Central memory CD4-positive, alpha-beta T cell (primary cell): ENCODE measurements around the gene TNS3.

Experiments
- DNase-seq: peaks from one replicate; pipeline ENCODE4 v3.0.0; 2022

Gene TNS3

GRCh38 chr7:47378728-47379395 lies 203.0 kb downstream of the TNS3 start:
- no peak for DNase-seq

DNA sequence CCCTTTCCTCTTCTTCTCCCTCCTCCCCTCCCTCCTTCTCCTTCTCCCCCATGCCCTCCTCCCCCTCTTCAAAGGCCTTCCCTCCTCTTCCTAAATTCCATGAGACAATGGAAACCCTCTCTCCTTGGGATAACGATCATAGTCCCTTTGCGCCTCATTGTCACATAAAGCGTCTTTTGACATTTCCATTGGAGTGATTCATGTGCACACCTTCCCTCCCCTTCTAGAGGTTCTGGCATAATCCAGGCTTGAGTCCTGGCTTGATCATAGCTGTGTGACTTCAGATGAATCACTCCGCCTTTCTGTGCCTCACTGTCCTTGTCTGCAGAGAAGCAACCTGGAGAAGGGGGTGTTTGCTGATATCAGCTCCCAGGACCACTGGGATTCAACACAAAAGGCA lies 204.2 kb downstream of the TNS3 start:
- DNase-seq: no peak

DNA sequence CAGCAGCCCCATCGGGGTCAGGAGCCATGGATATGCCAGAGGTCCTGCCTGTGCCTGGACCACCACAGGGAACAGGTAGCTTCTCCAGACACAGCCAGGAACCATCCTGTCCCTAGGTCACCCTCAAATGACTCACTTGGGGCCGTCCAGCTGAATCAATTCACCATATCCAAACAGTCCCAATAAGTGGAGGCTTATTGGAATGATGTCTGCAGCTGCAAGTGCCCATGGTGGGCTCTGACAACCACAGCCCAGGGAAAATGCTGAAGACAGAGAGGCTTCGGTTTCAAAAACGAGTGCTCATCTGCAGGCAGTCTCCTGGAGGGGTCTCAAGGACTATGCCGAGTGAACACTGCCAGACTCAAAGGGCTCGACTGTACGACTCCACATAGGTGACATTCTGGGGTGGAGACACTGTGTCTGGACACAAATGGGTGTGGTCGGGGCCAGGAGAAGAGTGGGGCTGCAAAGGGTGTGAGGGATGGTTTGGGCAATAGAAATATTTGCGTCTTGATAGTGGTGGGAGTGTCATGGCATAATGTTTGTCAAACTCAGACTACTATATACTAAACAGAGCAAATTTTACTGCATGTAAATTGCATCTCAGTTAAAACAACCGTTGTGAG lies 204.8 kb downstream of the TNS3 start:
- DNase-seq: no peak

DNA sequence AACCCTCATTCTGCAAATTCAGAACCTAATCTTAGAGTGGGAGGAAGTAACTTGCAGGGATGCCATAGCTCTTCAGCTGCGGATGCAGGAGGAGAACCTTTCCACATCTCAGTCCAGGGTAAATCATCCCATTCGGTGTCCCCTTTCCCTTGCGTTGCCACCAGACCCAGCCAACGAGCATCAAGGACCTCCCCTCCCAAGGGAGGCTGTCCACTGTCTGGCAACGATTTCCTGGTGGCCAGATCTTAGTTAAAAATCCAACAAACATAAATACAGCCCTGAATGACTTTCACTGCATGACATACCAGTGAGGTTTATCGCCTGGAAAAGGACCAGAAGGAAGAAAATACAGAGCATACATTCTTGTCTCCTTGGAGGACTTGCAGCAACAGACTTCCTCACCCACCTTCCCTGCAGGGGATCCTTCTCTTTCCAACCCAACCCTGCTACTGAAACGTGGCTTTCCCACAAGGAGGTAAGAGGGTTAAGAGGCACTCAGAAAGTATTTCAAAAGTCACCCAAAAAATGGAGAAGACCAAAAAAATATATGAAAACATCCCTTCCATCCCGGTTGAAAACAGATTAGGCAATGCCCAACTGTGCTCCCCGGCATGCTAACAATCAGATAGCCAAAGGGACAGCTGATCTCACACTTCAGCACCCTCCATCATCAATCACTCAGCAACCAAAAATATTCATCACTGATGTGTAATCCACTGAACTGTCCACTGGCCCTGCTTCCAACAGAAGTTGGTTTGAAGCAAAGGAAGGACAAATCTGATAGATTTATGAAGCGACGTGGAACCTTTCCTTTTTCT lies 206.6 kb downstream of the TNS3 start:
- DNase-seq: no peak

GRCh38 chr7:47374538-47374937 lies 207.4 kb downstream of the TNS3 start:
- no peak for DNase-seq

DNA sequence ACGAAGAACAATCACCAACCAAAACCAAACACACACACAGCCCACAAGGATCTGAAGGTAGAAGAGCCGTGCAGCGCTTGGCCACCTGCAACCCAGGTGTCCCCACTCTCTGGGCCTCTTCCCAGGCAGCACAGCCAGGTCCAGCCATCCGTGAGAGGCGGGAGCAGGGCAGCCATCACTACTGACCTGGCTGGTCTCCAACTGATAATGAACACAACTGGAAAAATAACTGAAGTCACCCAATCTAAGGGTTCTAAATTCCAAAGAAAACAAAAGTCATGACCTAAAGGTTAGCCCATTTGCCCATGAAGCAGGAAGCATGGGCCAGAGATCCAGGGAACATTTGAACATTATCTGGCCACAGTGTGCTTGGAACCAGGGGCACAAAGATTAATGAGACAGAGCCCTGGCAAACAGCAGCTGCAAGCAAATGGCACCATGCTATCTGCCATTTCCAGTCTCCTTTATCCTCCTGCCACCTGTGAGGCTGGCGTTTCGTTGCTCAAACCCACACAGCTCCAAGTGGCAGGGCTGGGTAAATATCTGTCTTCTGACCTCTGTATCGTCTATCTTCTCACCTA lies 207.9 kb downstream of the TNS3 start:
- DNase-seq: no peak

GRCh38 chr7:47371733-47372368 lies 210.1 kb downstream of the TNS3 start:
- DNase-seq: no peak

DNA sequence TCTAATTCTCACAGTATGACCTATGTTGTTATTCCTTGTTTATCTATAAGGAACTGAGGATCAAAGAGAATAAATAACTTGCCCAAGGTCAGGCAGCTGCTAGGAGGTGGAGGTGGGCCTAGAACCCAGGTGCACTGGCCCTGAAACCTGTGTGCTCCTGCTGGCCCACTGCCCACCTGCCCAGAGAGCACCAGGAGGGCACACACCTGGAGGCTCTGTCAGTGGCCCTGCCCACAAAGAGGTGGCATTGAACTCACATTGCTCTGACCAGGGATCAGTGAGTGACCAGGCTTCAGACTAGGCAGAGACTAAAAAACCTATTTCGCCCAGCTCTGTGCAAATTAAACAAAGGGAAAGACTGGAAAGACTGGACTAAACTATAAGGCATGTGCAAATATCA lies 210.6 kb downstream of the TNS3 start:
- DNase-seq: no peak

DNA sequence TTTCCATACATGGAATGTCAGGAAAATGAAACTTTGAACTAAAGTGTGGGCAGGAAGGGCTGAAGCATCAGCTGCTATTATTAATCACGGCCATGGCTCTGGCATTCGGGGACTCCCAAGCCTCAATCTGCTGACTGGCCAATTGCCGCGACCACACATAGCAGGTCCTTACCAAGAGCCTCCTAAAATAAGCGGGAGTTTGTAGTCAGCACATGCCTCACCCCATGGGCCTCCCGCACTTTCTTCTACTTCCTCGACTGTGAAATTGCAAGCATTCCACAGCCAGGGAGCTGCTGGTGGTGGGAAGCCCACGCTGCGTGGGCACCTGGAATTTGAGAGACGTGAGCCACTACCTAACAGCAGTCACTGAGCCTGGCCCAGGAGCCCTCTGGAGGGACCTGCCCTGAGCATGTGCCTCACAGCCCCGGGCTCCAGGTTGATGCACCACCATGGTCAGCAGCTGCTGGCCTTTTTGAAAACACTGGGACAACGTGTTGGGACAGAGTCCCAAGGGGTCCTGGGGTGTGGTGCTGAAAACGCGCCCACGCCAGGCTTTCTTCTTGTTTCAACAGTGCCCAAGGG lies 211.4 kb downstream of the TNS3 start:
- no peak for DNase-seq

DNA sequence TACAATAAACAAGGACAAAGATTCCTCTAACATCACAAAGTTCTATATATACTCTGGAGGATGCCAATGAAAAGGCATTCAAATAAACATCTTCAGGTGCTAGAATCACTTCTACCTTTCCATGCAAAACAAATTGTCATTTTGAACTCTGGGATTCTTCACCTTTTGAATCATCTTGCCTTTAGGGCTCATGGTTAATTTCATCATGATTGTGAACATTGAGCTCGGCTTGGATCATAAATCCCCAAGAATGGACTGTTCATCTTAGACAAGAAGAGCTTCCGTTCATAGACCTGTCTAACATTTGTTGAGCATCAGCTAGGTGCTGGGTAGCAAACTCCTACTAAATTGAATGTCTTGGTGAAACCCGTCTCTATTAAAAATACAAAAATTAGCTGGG lies 212.2 kb downstream of the TNS3 start:
- no peak for DNase-seq

DNA sequence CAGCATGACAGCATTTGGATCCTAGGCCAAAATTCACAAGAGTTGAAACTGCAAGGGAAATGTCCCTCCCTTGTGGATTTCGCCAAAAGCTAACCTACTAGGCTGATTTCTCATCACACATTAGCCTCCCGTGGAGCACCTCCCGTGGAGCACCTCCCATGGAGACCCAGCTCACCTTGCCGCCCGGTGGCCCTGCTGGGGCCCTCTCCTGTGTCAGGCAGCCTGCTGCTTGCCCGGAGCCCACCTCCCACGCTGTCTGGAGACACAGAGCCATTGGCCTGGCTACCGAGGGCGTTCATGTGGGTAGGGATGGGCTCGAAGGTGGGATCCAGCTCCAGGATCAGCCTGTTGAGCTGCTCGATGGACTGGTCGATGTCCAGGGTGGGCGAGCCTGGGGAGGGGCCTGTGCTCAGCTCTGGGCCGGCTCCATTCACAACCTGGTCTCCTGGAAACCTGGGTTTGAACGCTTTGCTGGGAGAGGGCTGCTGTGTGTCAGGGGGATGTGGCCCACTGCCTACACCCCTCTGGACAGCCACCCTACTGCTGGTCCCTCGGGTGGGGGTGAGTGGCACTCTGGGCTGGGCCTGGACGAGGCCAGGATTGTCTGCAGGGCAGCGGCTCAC lies 213.6 kb downstream of the TNS3 start:
- no peak for DNase-seq

GRCh38 chr7:47367369-47367768 lies 214.5 kb downstream of the TNS3 start:
- DNase-seq: no peak

DNA sequence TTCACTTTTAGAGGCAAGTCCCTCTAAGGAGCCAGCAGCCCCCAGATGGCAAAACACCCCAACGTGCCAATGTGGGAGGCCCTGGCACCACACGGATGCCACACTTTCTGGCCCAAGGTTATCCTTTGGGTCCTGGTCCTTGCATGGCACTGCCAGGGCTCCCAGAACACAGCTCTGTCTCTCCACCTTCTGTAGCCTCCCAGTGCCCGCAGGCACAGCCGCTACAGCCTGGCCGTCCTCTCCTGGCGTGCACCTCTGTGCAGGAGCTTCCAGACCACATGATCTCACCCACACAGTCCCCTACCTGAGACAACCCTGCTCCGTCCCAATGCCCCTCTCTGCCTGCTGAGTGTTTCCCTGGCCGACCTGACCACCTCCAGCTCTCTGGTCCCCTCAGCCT lies 215.0 kb downstream of the TNS3 start:
- no peak for DNase-seq

GRCh38 chr7:47366211-47366610 lies 215.7 kb downstream of the TNS3 start:
- DNase-seq: no peak

GRCh38 chr7:47362984-47363383 lies 218.9 kb downstream of the TNS3 start:
- no peak for DNase-seq

DNA sequence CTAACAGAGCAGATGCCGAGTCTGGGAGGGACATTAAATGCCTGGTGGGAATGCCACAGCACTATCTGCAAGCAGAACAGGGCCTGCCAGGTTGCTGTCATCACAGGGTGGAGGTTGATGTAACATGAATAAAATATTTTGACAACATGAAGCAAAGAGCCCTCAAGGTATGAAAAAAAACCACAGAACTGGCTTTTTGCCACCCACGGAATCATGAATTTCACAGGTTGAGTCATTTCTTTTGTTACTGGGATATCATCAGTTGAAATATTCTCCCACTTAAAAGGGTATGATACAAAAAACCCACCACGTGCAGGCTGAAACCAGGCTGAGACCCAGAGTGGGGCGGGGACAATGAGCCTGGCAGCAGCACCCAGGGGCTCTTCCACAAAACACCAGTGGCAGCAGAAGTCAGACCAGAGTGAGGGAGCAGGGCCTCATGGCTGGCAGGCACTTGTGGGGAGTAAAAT lies 220.1 kb downstream of the TNS3 start:
- no peak for DNase-seq

- DNase-seq: no peak
Measured at GRCh38 chr7:47361236-47361635, 220.7 kb downstream of the TNS3 start.

DNA sequence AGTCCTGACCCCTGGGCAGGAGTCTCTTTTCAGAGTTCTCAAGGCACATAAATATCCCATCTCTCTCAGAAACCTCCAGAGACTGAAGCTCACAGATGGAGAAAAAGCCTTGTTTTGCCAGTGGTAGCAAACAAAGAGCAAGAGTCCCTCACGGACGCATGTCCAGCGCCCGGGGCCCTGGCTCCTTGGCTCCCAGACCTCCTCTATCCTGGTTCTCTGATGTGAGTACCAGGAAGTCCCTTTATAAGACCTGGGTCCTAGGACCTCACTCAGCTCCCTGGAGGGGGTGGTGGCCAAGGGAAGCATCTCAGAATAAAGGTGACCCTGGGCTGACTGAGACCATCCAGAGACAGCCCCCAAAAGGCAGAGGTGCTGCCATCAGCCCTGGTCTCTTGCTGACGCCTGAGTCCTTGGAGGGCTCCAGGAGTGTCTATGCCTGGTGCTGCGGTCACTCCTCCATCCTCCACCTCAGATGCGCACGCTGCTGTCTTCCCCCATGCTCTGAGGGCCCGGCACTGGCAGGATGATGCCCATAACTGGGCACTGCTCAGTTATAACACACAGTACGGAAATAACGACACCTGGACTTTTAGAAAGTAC lies 221.5 kb downstream of the TNS3 start:
- DNase-seq: no peak

- no peak for DNase-seq
Measured at GRCh38 chr7:47358944-47359588, 222.8 kb downstream of the TNS3 start.

DNA sequence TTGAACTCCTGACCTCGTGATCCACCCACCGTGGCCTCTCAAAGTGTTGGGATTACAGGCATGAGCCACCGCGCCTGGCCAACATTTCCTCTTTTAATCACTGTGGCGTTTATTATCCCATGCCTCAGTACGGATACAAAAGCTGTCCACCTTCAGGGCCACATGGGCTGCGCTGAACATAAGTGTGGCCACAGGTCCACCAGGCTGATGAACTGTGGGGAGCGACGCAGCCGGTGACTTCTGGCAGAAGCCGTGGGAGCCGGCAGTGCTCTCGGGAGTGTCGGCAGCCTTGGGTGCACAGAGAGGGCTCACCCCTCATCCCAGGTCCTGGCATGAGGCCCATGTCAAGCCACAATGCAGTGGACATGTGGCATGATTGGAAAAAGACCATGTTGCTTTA lies 223.6 kb downstream of the TNS3 start:
- no peak for DNase-seq

DNA sequence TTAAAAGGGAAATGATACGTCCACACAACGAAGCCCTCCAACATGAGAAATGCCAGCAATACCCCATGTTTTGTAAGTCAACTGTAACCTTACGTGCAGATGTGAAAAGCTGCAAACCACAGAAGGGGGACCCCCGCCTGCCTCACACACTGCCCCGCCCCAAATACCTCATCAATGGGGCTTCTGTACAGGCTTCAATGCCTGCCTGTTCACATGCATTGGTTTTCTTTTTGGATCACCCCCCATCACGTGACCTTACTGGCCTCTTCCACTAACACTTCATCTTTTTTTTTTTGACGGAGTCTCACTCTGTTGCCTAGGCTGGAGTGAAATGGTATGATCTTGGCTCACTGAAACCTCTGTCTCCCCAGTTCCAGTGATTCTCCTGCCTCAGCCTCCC lies 224.0 kb downstream of the TNS3 start:
- DNase-seq: no peak
